Transverse colon (tissue), 4 donors: Measurements from ENCODE around the gene DNAJB4. TPM values are rescaled to one million over a fixed set of nuclear protein-coding genes. Genes with fewer than 3 reads are reported as not detected.

Source experiments
- DNase-seq: peaks from one replicate; pipeline ENCODE4 v3.0.0-alpha.2; 2019
- H3K27ac ChIP-seq, 4 donors: fragments of 200-600 bp; sonication (generic); 2 replicates each; pipeline ENCODE4 v1.5.1; 2016 to 2018; ENCODE audit warnings: inconsistent platforms in 4 of 4
- H3K27me3 ChIP-seq: fragments of 200-600 bp; sonication (generic); 2 replicates; pipeline ENCODE4 v1.5.1; 2017; ENCODE audit warnings: inconsistent platforms
- H3K36me3 ChIP-seq, 4 donors: fragments of 200-600 bp; sonication (generic); 2 replicates each; pipeline ENCODE4 v1.5.1; 2017 to 2019; ENCODE audit warnings: inconsistent platforms in 4 of 4
- H3K4me1 ChIP-seq, 4 donors: fragments of 200-600 bp; sonication (generic); 2 replicates each; pipeline ENCODE4 v1.5.1; 2017 to 2020; ENCODE audit warnings: inconsistent platforms in 4 of 4
- H3K4me3 ChIP-seq, 4 donors: fragments of 200-600 bp; sonication (generic); 1 replicate in 1 of 4; 2 replicates in 3 of 4; pipeline versions ENCODE4 v1.5.1 to v1.6.1; 2017 to 2019; ENCODE audit warnings: inconsistent platforms in 4 of 4
- H3K9me3 ChIP-seq, 2 donors: fragments of 200-600 bp; sonication (generic); 2 replicates each; pipeline ENCODE4 v1.5.1; 2017 to 2019; ENCODE audit warnings: inconsistent platforms in 2 of 2
- CTCF ChIP-seq, 5 experiments: fragments of 200-600 bp in 3 of 5; fragments of 450-650 bp in 2 of 5; sonication (generic) in 3 of 5; IDR thresholded peaks; 1 replicate in 2 of 5; 2 replicates in 3 of 5; pipeline ENCODE4 v1.5.1; 2016 to 2017; ENCODE audit warnings: antibody characterized with exemption in 5 of 5, inconsistent platforms in 3 of 5, mild to moderate bottlenecking in 2 of 5, moderate library complexity in 1 of 5
- EP300 ChIP-seq: sonication (generic); formaldehyde crosslinking; IDR thresholded peaks from one replicate; pipeline ENCODE4 v1.6.1; 2017; ENCODE audit warnings: antibody characterized with exemption, low read depth
- POLR2A ChIP-seq: fragments of 450-650 bp; IDR thresholded peaks from one replicate; pipeline ENCODE4 v1.6.1; 2016; ENCODE audit warnings: antibody characterized with exemption, mild to moderate bottlenecking, moderate library complexity
- POLR2AphosphoS5 ChIP-seq, 3 donors: sonication (generic); formaldehyde crosslinking; IDR thresholded peaks; one replicate each; pipeline ENCODE4 v1.6.1; 2016; ENCODE audit warnings: antibody characterized with exemption in 3 of 3
- WGBS, 2 donors: methylation state at CpG; one replicate each; pipeline ENCODE4 v1.1.5; 2018; ENCODE audit warnings: low coverage in 1 of 2; 5-methylcytosine and 5-hydroxymethylcytosine counted together
- in situ Hi-C, 4 donors: fragments of 200-750 bp; cut with MboI; loops; one replicate each; pipeline versions ENCODE4 v1.15.0 to v1.15.1; 2017; ENCODE audit warnings: low sequenced_read_pairs in 3 of 4, low pct_ligation_motif_present in 1 of 4, low pct_unique_long_range_greater_than_20kb in 1 of 4
- intact Hi-C: fragments of 100-400 bp; cut with DNase I; formaldehyde crosslinking; loops from one replicate; pipeline ENCODE4 v1.15.1; 2023; ENCODE audit warnings: low total_unique reads
- total RNA-seq, 4 donors: library from RNA; depleted of rRNA; stranded (reverse); fragments of >200 nt; gene quantifications; one replicate each; pipeline ENCODE4 v1.1.0, GENCODE V29; 2016

DNAJB4 gene
- total RNA-seq, 4 donors from 2014 or later = 4.0 to 30.2 (median 16.9) TPM

- H3K36me3 ChIP-seq = peaks cover 0 to 26% (median 11%) of the 10 kb centered on the region in 4 donors
- DNase-seq = no peak
- H3K9me3 ChIP-seq = no peaks in the 10 kb centered on the region
- no peaks in the 10 kb centered on the region for H3K27me3 ChIP-seq
- H3K27ac ChIP-seq = no peak overlapping the region
- no peak for TF ChIP-seq EP300
- no peak for TF ChIP-seq POLR2A
- TF ChIP-seq POLR2AphosphoS5 (IDR thresholded peaks at IDR 0.05) = no peak
- TF ChIP-seq CTCF (IDR thresholded peaks at IDR 0.05) = no peak
- WGBS, 2 donors = 82 to 100% methylated on average over 2 to 3 of the region's 3 CpGs
- in situ Hi-C loops (loop anchor here in 3 of 4 donors (10.0 to 25.0 kb wide), 3 partner anchors 140 to 260 kb away; no protein-coding TSS in a partner anchor), intact Hi-C loops (no loop called here)
- H3K4me1 ChIP-seq = peaks cover 22 to 75% (median 30%) of the 10 kb centered on the region in 4 donors
- H3K4me3 ChIP-seq = no peak overlapping the region
These were observed 32.7 kb upstream of the DNAJB4 start for GRCh38 chr1:77972080-77972479.

- Histone ChIP-seq H3K4me1 (peaks cover 25 to 66% (median 40%) of the 10 kb centered on the region in 4 donors), H3K4me3 (peak overlapping the region in 1 of 4 donors; percentile 73), H3K27me3 (no peaks in the 10 kb centered on the region), H3K27ac (peak overlapping the region in 3 of 4 donors; percentile 97 to 100 (median 98)), H3K9me3 (no peaks in the 10 kb centered on the region), H3K36me3 (no peaks in the 10 kb centered on the region)
- in situ Hi-C loops = loop anchor here in 1 of 4 donors (10.0 kb wide), 1 partner anchor 139 kb away; no protein-coding TSS in a partner anchor
- WGBS, 2 donors = 20 to 23% methylated on average over 4 of the region's 4 CpGs
- intact Hi-C loops = no loop called here
- TF ChIP-seq POLR2A (no peak), CTCF (IDR thresholded peaks at IDR 0.05) (no peak), POLR2AphosphoS5 (IDR thresholded peaks at IDR 0.05) (no peak), EP300 (no peak)
- no peak for DNase-seq
These were observed 29.4 kb upstream of the DNAJB4 start for GRCh38 chr1:77975386-77975785.

- Histone ChIP-seq H3K9me3 (no peaks in the 10 kb centered on the region), H3K27me3 (no peaks in the 10 kb centered on the region), H3K36me3 (no peaks in the 10 kb centered on the region), H3K4me1 (peaks cover 25 to 66% (median 43%) of the 10 kb centered on the region in 4 donors), H3K27ac (peak overlapping the region in 3 of 4 donors; percentile 97 to 100 (median 98)), H3K4me3 (peak overlapping the region in 3 of 4 donors; percentile 7 to 73 (median 61))
- intact Hi-C loops = no loop called here
- in situ Hi-C loops = loop anchor here in 1 of 4 donors (10.0 kb wide), 1 partner anchor 139 kb away; no protein-coding TSS in a partner anchor
- no peak for TF ChIP-seq POLR2A
- no peak for TF ChIP-seq POLR2AphosphoS5 (IDR thresholded peaks at IDR 0.05)
- TF ChIP-seq EP300 = no peak
- TF ChIP-seq CTCF (IDR thresholded peaks at IDR 0.05) = no peak
- WGBS, 2 donors = 23 to 31% methylated on average over 2 of the region's 2 CpGs
- no peak for DNase-seq
These were observed 28.8 kb upstream of the DNAJB4 start for GRCh38 chr1:77975907-77976306.

- Histone ChIP-seq H3K4me3 (peak overlapping the region in 3 of 4 donors; percentile 54 to 73 (median 61)), H3K27ac (peak overlapping the region; percentile 97 to 100 (median 98)), H3K27me3 (no peaks in the 10 kb centered on the region), H3K4me1 (peaks cover 25 to 66% (median 42%) of the 10 kb centered on the region in 4 donors), H3K9me3 (no peaks in the 10 kb centered on the region), H3K36me3 (no peaks in the 10 kb centered on the region)
- no peak for TF ChIP-seq POLR2A
- no peak for TF ChIP-seq POLR2AphosphoS5 (IDR thresholded peaks at IDR 0.05)
- TF ChIP-seq CTCF (IDR thresholded peaks at IDR 0.05) = no peak
- TF ChIP-seq EP300 = no peak
- DNase-seq = no peak
- in situ Hi-C loops = loop anchor here in 1 of 4 donors (10.0 kb wide), 1 partner anchor 138 kb away; no protein-coding TSS in a partner anchor
- intact Hi-C loops = no loop called here
- 63 to 65% methylated on average over 10 to 13 of the region's 13 CpGs for WGBS, 2 donors
These were observed 28.2 kb upstream of the DNAJB4 start for GRCh38 chr1:77976433-77977076.
